Natural killer cell (primary cell): ENCODE measurements around the gene TEAD3. TPM values are rescaled to one million over a fixed set of nuclear protein-coding genes. Genes with fewer than 3 reads are reported as not detected.

Experiments used
- ATAC-seq, 3 donors: fragments of 150-1000 bp in 2 of 3; fragments of 200-7000 bp in 1 of 3; cut with Tn5 transposase; 1 replicate in 1 of 3; 2 replicates in 2 of 3; pipeline ENCODE4 v1.10.0; 2021; ENCODE audit warnings: mild to moderate bottlenecking in 2 of 3, moderate library complexity in 2 of 3
- DNase-seq, 2 donors: peaks; one replicate each; pipeline versions ENCODE4 v3.0.0 to v3.0.0-alpha.2; 2013 to 2021; ENCODE audit warnings: mixed read lengths in 1 of 2
- H3K27ac ChIP-seq: one replicate; pipeline ENCODE4 v1.5.1; 2013; ENCODE audit warnings: mild to moderate bottlenecking, low read length
- H3K27me3 ChIP-seq: one replicate; pipeline ENCODE4 v1.6.1; 2013; ENCODE audit warnings: low read length; ENCODE audit not compliant: control insufficient read depth, insufficient read depth
- H3K36me3 ChIP-seq: one replicate; pipeline ENCODE4 v1.6.1; 2013; ENCODE audit warnings: low read length; ENCODE audit not compliant: control insufficient read depth, insufficient read depth
- H3K4me1 ChIP-seq: one replicate; pipeline ENCODE4 v1.6.1; 2013; ENCODE audit warnings: low read length; ENCODE audit not compliant: control insufficient read depth, insufficient read depth
- H3K4me3 ChIP-seq: one replicate; pipeline ENCODE4 v1.5.1; 2013; ENCODE audit warnings: low read length
- H3K9me3 ChIP-seq: one replicate; pipeline ENCODE4 v1.6.1; 2013; ENCODE audit warnings: low read length; ENCODE audit not compliant: control insufficient read depth, insufficient read depth
- H3K27ac Mint-ChIP-seq, 2 donors: one replicate each; pipeline ENCODE4 v1.8.0; 2022; ENCODE audit warnings: mild to moderate bottlenecking in 2 of 2, mixed read lengths in 2 of 2, moderate library complexity in 1 of 2
- H3K27me3 Mint-ChIP-seq, 2 donors: one replicate each; pipeline ENCODE4 v1.8.0; 2022; ENCODE audit warnings: low read depth in 2 of 2, mixed read lengths in 2 of 2
- H3K36me3 Mint-ChIP-seq: one replicate; pipeline ENCODE4 v1.8.0; 2022; ENCODE audit warnings: mixed read lengths
- H3K4me1 Mint-ChIP-seq, 2 donors: one replicate each; pipeline ENCODE4 v1.8.0; 2022; ENCODE audit warnings: mixed read lengths in 2 of 2
- H3K4me3 Mint-ChIP-seq: one replicate; pipeline ENCODE4 v1.8.0; 2022; ENCODE audit warnings: mild to moderate bottlenecking, moderate library complexity, mixed read lengths
- H3K9me3 Mint-ChIP-seq, 2 donors: one replicate each; pipeline ENCODE4 v1.8.0; 2022; ENCODE audit warnings: mixed read lengths in 2 of 2
- WGBS: methylation state at CpG from one replicate; pipeline ENCODE4 v1.1.7; 2013; ENCODE audit warnings: missing lambda C conversion rate; ENCODE audit not compliant: insufficient coverage; 5-methylcytosine and 5-hydroxymethylcytosine counted together
- intact Hi-C: fragments of 100-400 bp; cut with micrococcal nuclease; formaldehyde crosslinking; loops from one replicate; pipeline ENCODE4 v1.14.2; 2022
- total RNA-seq, 4 donors: library from RNA; stranded (reverse); fragments of 120-200 nt in 1 of 4; gene quantifications; one replicate each; pipeline versions ENCODE4 v1.2.3 to v1.2.4, GENCODE V29; 2013 to 2022
- TF ChIP-seq, protein P1 (sequence below): fragments of 200-600 bp; IDR thresholded peaks from one replicate; pipeline ENCODE4 v1.8.0; 2022; ENCODE audit warnings: antibody characterized with exemption

The TEAD3 gene
- total RNA-seq, 3 donors from 2014 or later (not counting 1 experiment from before 2014, with no cell fraction given): 0.39 TPM; not detected in 2

DNA sequence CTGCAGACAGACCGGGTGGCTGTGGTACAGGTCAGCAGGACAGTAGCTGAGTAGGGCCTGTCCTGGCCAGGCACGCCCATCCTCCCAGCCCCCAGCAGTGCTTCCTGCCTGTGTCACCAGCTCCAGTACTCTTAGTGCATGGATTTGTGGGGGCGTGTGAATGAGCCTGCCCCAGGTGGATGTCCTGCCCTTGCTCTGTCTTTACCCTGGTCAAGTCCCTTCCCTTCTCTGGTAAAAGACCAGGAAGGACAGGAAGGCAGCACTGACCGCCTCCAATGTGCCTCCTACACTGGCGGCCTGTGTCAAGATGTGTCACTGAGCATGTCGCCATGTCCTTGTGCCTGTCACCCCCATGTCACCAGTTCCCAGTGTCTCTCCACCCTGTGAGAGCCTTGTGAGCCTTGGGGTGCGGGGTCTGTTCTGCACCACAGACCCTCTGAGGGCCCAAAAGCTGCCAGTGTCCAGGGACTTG lies 11.9 kb downstream of the TEAD3 start:
- 90% methylated on average over 7 of the region's 7 CpGs for WGBS
- no peak for ATAC-seq
- Histone ChIP-seq H3K4me1 (peaks cover 6% of the 10 kb centered on the region), H3K36me3 (no peaks in the 10 kb centered on the region), H3K9me3 (no peaks in the 10 kb centered on the region), H3K27ac (no peak overlapping the region), H3K27me3 (no peaks in the 10 kb centered on the region), H3K4me3 (no peak overlapping the region)
- Mint-ChIP-seq H3K27ac (no peak overlapping the region), H3K9me3 (no peaks in the 10 kb centered on the region), H3K4me3 (no peak overlapping the region), H3K4me1 (peaks cover 0 to 7% of the 10 kb centered on the region in 2 donors), H3K36me3 (no peaks in the 10 kb centered on the region), H3K27me3 (no peaks in the 10 kb centered on the region)
- intact Hi-C loops: no loop called here
- TF ChIP-seq, protein P1, sequence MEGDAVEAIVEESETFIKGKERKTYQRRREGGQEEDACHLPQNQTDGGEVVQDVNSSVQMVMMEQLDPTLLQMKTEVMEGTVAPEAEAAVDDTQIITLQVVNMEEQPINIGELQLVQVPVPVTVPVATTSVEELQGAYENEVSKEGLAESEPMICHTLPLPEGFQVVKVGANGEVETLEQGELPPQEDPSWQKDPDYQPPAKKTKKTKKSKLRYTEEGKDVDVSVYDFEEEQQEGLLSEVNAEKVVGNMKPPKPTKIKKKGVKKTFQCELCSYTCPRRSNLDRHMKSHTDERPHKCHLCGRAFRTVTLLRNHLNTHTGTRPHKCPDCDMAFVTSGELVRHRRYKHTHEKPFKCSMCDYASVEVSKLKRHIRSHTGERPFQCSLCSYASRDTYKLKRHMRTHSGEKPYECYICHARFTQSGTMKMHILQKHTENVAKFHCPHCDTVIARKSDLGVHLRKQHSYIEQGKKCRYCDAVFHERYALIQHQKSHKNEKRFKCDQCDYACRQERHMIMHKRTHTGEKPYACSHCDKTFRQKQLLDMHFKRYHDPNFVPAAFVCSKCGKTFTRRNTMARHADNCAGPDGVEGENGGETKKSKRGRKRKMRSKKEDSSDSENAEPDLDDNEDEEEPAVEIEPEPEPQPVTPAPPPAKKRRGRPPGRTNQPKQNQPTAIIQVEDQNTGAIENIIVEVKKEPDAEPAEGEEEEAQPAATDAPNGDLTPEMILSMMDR: no peak
- no peak for DNase-seq

DNA sequence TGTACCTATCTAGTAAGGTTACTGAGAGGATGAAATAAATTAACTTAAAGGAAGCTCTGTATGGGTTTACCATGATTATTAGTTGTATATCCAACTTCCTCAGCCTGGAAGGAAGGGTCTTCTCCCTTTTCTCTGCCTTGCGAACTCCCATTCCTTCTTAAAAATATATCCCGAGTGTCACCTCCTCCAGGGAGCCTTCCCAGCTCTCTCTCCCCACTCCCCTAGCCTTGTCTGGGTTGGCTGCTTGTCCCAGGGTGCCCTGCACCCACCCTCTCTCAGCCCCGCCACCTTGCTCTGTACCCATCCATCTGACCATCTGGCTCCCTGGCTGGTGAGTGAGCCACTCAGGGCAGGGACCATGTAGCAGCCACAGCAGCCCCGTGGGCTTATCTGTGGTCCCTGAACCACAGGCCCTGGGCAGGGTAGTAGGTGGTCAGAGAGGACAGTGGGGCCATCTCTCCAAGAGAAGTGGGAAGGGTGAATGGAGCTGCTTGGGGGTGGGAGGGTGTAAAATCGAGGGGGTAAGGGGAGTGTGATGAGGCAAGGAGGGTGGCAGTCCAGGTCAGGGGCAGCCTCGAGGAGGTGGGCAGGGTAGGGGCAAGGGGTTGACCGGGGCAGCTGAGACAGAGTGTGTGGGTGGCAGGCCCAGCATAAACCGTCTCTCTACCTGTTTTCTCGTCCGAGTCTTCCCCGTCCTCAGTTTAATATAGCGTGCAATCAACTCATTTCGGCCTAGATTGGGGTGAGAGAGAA lies 12.8 kb downstream of the TEAD3 start:
- H3K36me3 ChIP-seq: no peaks in the 10 kb centered on the region
- Mint-ChIP-seq H3K9me3 (no peaks in the 10 kb centered on the region), H3K4me3 (no peak overlapping the region), H3K27ac (no peak overlapping the region), H3K4me1 (peaks cover 0 to 7% of the 10 kb centered on the region in 2 donors), H3K36me3 (no peaks in the 10 kb centered on the region), H3K27me3 (no peaks in the 10 kb centered on the region)
- TF ChIP-seq, protein P1: no peak
- no peak for DNase-seq
- intact Hi-C loops: no loop called here
- WGBS: 83% methylated on average over 13 of the region's 13 CpGs
- no peak for ATAC-seq
- no peak overlapping the region for H3K4me3 ChIP-seq
- H3K27me3 ChIP-seq: no peaks in the 10 kb centered on the region
- no peaks in the 10 kb centered on the region for H3K9me3 ChIP-seq
- H3K27ac ChIP-seq: no peak overlapping the region
- H3K4me1 ChIP-seq: peaks cover 6% of the 10 kb centered on the region

GRCh38 chr6:35483490-35483889 lies 13.4 kb downstream of the TEAD3 start:
- TF ChIP-seq, protein P1: no peak
- Histone ChIP-seq H3K27ac (no peak overlapping the region), H3K9me3 (no peaks in the 10 kb centered on the region), H3K4me3 (no peak overlapping the region), H3K36me3 (no peaks in the 10 kb centered on the region), H3K4me1 (peaks cover 6% of the 10 kb centered on the region), H3K27me3 (no peaks in the 10 kb centered on the region)
- intact Hi-C loops: no loop called here
- no peaks in the 10 kb centered on the region for H3K9me3 Mint-ChIP-seq
- no peak for DNase-seq
- no peak for ATAC-seq
- H3K27ac Mint-ChIP-seq: no peak overlapping the region
- 89% methylated on average over 3 of the region's 3 CpGs for WGBS
- no peaks in the 10 kb centered on the region for H3K36me3 Mint-ChIP-seq
- peaks cover 0 to 7% of the 10 kb centered on the region in 2 donors for H3K4me1 Mint-ChIP-seq
- no peak overlapping the region for H3K4me3 Mint-ChIP-seq
- no peaks in the 10 kb centered on the region for H3K27me3 Mint-ChIP-seq

- ATAC-seq (no peak), DNase-seq (no peak)
- no peaks in the 10 kb centered on the region for H3K27me3 Mint-ChIP-seq
- no peaks in the 10 kb centered on the region for H3K36me3 Mint-ChIP-seq
- H3K4me1 ChIP-seq: peaks cover 3% of the 10 kb centered on the region
- intact Hi-C loops: no loop called here
- H3K36me3 ChIP-seq: no peaks in the 10 kb centered on the region
- no peaks in the 10 kb centered on the region for H3K9me3 ChIP-seq
- H3K27ac ChIP-seq: no peak overlapping the region
- TF ChIP-seq, protein P1: no peak
- 98% methylated on average over 4 of the region's 4 CpGs for WGBS
- H3K27ac Mint-ChIP-seq: no peak overlapping the region
- H3K27me3 ChIP-seq: no peaks in the 10 kb centered on the region
- peaks cover 0 to 4% of the 10 kb centered on the region in 2 donors for H3K4me1 Mint-ChIP-seq
- H3K4me3 ChIP-seq: no peak overlapping the region
- H3K9me3 Mint-ChIP-seq: no peaks in the 10 kb centered on the region
- H3K4me3 Mint-ChIP-seq: no peak overlapping the region
Measured at GRCh38 chr6:35483062-35483461, 13.8 kb downstream of the TEAD3 start.
